ENCODE data around the gene SKIL. TPM values are rescaled to one million over a fixed set of nuclear protein-coding genes. Genes with fewer than 3 reads are reported as not detected.

Gene SKIL
- total and polyA plus RNA-seq, 12 donors: 8.7 to 52.1 (median 42.0) TPM

DNA sequence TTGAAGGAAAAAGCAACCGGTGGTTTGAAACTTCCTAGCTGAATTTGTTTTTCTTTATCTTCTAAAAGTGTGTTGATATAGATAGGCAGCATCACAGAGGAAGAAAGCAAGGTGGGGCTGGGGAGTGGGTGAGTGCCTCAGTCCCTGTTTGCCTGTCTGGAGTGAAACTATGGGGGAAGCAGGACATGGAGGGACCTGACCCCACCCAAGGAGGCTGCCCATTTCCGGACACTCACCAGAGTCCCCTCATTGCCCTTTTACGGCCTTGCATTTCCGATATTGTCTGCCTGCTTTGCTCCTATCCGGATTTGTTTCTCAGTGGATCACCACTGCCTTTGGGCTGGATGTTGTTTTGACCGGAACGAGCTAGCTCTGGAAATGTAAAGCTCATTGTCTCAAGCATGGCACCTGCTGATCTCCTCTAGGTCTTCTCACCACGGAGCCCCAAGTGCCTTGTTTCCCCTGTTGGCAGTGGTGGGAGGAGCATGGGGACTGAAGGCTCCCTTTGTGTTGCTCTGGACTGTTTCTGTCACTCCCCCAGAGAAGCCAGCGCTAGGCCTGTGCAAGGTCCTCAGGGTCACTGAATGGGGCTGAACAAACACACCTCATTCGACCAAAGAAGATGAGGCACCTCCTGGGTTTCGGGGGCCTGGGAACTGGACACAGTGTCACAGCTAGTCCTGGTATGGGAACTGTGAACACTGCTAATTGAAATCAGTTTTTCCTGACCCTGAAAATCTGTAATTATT is 68.2 kb downstream of the SKIL start:
- H3K27ac ChIP-seq: no peak overlapping the region
- no peak overlapping the region for H3K4me3 ChIP-seq
- no peak for DNase-seq
- no peaks in the 10 kb centered on the region for H3K27me3 ChIP-seq
- H3K4me1 ChIP-seq (replicated peaks in 1 of 2): no peaks in the 10 kb centered on the region
- WGBS, 4 donors: 70 to 77% (median 73%) methylated on average over 11 of the region's 11 CpGs
- no peaks in the 10 kb centered on the region for H3K36me3 ChIP-seq (replicated peaks in 1 of 2)
- intact Hi-C loops (cut with DNase I): no loop called here
- no peak for TF ChIP-seq CTCF (IDR thresholded peaks at IDR 0.05)
- no peak for TF ChIP-seq POLR2A (IDR thresholded peaks at IDR 0.05)
- H3K9me3 ChIP-seq (replicated peaks in 1 of 3): no peaks in the 10 kb centered on the region

DNA sequence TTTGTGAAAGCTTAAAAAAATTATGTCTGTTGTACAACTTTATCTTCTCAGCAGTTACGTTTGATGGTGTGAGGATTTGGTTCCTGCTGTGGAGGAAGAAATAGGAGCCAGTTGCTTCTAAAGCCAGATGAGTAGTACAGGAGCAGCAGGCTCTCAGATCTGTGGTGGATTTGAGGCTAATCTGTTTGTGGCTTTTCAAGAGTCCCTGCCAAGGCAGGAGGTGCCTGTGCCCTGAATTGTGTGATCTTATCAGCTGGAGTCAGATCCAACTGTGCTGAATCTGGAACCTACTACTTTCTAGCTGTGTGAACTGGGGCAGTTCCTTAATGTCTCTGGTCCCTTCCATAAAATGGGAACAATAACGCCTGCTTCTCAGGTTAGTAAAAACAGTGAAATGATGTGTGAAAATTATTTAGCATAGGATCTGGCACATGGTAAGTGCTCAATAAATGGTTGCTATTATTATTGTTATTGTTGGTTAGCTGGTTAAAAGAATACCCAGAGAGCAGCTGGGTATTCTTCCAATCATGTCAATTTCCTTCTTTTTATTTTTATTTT is 68.8 kb downstream of the SKIL start:
- intact Hi-C loops (cut with DNase I): no loop called here
- no peaks in the 10 kb centered on the region for H3K4me1 ChIP-seq (replicated peaks in 1 of 2)
- H3K9me3 ChIP-seq (replicated peaks in 1 of 3): no peaks in the 10 kb centered on the region
- no peak overlapping the region for H3K27ac ChIP-seq
- H3K4me3 ChIP-seq: no peak overlapping the region
- whole genome bisulfite sequencing, 4 donors: 61 to 71% (median 69%) methylated on average over 2 of the region's 2 CpGs
- no peak for DNase-seq
- H3K27me3 ChIP-seq: no peaks in the 10 kb centered on the region
- H3K36me3 ChIP-seq (replicated peaks in 1 of 2): no peaks in the 10 kb centered on the region
- TF ChIP-seq CTCF (IDR thresholded peaks at IDR 0.05) (no peak), POLR2A (IDR thresholded peaks at IDR 0.05) (no peak)

DNA sequence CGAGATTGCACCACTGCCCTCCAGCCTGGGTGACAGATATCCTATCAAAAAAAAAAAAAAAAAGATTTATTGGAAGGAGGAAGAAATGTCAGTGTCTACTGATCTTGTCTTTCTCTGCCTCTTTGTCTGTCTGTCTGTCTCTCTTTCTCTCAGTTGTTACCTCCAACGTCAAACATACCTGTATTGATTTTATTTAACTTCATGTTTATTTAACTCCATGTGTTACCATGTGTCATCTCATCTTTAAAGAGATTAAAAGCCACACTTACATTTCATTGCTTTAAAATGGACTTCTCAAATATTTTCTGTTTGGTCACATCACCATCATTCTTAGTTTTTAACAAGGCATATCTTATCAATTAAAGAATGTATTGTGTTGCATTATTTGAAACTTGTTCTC is 70.6 kb downstream of the SKIL start:
- H3K9me3 ChIP-seq (replicated peaks in 1 of 3): no peaks in the 10 kb centered on the region
- 68 to 90% (median 82%) methylated on average over 2 of the region's 2 CpGs for WGBS, 4 donors
- TF ChIP-seq CTCF (IDR thresholded peaks at IDR 0.05): no peak
- TF ChIP-seq POLR2A (IDR thresholded peaks at IDR 0.05): no peak
- no peaks in the 10 kb centered on the region for H3K27me3 ChIP-seq
- DNase-seq: no peak
- intact Hi-C loops (cut with DNase I): no loop called here
- no peaks in the 10 kb centered on the region for H3K36me3 ChIP-seq (replicated peaks in 1 of 2)
- H3K4me3 ChIP-seq: no peak overlapping the region
- H3K27ac ChIP-seq: no peak overlapping the region
- no peaks in the 10 kb centered on the region for H3K4me1 ChIP-seq (replicated peaks in 1 of 2)

GRCh38 chr3:170429050-170429449 is 71.5 kb downstream of the SKIL start:
- WGBS, 4 donors: 78 to 91% (median 83%) methylated on average over 1 of the region's 1 CpG
- H3K27me3 ChIP-seq: no peaks in the 10 kb centered on the region
- H3K36me3 ChIP-seq (replicated peaks in 1 of 2): no peaks in the 10 kb centered on the region
- intact Hi-C loops (cut with DNase I): no loop called here
- TF ChIP-seq CTCF (IDR thresholded peaks at IDR 0.05): no peak
- no peak for TF ChIP-seq POLR2A (IDR thresholded peaks at IDR 0.05)
- no peaks in the 10 kb centered on the region for H3K9me3 ChIP-seq (replicated peaks in 1 of 3)
- no peak for DNase-seq
- no peaks in the 10 kb centered on the region for H3K4me1 ChIP-seq (replicated peaks in 1 of 2)
- no peak overlapping the region for H3K4me3 ChIP-seq
- H3K27ac ChIP-seq: no peak overlapping the region

Data from adrenal gland (tissue), 12 donors.